Stimulated activated CD8-positive, alpha-beta memory T cell treated with anti-CD3 and anti-CD28 coated beads, Interleukin-7, amount 100 ng/mL, for 1 hour (primary cell): Measurements from ENCODE around the gene SH3BP4.

ENCODE experiments used
- DNase-seq, 2 donors: peaks; one replicate each; pipeline ENCODE4 v3.0.0-alpha.2; 2020; ENCODE audit warnings: low read depth in 2 of 2

The SH3BP4 gene

DNA sequence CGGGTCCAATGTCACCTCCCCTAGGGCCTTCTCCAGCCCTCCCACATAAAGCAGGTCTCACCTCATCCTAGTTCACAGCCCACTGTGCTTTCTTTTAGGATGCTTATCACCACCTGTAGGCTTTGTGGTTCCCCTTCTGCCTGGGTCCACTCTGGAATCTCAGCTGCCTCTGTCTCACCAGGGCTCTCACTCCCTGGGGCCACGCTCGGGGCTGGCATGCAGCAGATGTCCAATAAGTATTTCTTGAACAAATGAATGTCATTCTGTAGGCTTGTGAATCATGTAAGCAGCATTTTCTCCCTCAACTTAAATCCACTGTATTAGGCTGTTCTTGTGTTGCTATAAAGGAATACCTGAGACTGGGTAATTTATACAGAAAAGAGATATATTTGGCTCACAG is 4.3 kb upstream of the SH3BP4 start:
- DNase-seq, result no peak

DNA sequence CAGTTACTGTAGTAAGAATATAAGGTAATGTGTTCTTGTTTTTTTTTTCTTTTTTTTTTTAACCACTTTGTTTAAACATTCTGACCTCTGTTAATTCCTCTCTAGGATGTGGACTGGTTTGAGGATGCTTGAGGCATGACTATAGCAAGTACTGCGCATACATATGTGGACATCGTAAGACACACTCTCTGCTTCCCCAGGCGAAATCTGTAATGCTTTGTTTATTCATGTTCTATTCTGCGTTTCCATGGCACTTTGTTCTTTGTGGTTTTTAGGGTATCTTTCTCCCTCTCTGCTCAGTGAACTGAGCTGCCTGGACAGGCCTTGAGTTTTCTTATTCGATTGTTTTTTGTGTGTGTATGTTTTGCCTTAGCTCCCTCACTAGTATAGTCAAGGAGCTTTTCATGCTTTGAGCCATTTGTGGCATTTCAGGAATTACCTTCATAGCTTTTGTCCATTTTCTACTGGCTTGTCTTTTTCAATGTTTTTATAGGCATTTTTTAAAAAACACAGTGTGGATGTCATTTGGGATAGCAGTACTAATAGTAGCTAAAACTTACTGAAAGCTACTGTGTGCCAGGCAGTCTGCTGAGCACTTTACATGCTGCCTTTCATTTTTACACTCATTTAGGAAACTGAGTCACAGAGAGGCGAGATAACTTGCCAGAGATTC is 1.9 kb upstream of the SH3BP4 start:
- DNase-seq, result no peak

DNA sequence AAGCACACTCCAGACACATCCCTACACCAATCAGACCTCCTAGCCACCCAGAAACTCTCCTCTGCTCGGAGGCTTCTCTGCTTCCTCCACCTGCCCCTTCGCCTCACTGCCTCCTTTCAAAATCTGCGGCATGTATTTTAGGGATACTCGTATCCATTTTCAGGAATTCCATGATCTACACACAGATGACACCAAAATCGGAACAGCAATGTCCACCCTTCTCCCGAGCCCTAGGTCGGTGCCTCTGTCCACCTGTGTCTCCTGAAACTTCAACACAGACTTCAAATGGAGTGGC is 1.4 kb upstream of the SH3BP4 start:
- DNase-seq, result no peak

DNA sequence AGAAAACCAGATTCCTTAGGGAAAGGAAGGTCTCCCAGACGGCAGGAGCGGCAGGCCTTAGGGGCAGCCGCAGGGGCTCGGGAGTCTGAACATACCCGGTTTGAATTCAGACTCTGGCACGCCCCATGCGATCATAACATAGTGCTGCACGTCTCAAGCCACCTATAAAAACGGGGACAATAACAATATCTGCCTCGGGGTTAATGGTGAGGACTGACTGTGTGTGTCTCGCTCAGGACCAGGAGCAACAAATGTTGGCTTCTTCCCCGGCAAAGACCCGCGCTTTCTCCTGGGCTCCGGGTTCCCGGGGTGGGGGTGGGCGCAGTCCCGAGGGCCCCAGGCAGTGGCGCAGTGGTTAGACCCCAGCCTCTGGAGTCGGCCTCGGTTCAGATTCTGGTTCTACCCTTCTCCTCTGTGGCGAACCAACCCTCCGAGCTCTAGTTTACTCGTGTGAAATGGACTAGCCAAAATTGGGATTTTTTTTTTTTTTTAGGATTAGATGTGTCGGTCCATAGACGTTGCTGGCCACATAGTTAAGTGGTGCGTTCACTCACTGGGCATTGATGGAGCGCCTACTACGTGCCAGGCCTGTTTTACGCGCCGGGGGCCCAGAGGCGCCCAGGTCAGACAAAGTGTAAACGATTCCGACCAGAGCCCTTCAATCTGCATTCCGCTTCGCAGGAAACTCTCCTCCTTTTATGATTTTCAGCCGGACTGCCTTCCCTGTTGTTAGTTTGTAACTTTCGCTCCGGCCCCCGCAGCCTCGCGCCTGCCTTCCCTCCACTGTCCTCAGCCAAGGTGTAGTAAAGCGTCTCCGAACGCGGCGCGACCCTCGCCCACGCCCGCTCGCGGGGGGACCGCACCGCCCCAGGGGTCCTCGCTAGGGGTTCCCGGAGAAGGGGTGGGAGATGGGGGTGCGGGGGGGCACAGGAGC is 820 bp upstream of the SH3BP4 start:
- no peak for DNase-seq

DNA sequence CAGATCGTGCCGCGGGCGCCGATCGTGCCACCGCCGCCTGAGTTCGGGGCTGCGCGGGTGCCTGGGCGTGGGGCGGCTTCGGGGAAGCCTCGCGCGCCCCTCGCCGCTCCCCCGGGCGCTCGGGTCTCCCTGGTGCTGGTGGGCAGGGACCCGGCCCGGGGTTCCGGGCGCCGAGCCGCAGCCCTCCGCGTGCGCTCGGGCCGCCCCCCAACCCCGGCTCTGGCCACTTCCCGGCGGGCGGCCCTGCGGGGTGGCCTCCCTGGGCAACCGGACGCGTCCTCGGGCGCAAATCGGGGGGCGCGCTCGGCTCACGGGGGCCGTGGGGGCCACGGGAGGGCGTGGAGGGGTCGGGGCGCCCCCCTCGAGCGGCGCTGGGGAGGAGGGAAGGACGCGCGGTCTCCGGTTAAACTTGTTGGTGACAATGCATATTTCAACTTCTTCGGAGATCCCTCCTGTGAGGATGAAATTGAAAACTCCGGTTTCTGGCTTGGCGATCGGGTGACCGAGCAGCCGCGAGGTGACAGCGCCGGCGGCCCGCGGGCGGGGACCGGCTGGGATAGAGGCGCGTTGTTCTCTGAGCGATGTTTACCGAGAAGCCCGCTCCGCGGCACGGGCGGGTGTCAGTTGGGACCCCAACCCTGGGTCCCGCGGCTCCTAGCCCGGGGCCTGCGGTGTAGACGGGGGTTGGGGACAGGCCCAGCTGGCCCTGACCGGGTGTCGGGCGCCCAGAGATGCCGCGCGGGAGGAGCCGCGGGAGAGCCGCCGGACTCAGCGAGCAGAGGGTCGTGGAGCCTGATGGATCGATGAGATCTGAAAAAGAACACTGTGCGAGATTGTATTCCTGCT is 676 bp downstream of the SH3BP4 start:
- no peak for DNase-seq

DNA sequence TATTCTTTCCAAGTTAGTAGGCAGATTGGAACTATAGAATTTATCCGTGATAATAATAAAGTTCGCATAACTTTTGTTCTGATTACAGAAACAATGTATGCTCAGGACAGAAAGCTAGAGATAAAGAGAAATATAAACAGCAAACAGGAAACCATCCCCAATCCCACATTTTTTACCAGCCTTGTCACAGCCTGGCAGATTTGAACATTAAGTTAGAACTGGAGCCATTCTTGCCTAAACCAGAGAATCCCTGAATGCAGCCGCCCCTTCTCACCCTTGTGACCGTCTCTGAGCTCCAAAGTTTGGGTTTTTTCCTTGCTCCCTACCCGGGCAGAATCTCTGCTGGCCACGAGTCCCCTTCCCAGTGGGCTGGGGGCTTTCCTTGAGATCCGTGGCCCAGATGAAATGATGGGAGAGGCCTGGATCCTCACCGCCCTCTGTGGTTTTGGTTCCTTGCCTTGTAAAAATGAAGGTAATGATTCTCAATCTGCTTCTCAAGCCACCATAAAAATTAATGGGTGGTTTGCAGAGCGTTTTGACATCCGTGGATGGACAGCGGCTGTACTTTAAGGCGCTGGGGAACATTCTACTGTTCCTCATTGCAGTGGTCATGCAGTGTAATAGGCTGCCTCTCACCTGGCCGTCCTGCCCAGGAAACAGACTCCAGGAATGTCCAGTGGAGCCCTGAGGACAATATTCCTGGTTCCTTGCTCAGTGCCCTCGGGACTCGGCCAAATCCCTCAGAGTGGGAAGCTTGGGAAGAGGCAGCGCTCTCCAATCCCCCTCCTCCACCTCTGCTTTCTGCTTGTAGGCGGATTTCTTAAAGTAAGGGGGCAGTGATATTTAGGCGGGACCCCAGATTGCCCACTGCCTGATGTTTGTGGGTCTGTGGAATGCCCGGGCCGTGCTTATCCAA is 1.6 kb downstream of the SH3BP4 start:
- DNase-seq, result no peak

DNA sequence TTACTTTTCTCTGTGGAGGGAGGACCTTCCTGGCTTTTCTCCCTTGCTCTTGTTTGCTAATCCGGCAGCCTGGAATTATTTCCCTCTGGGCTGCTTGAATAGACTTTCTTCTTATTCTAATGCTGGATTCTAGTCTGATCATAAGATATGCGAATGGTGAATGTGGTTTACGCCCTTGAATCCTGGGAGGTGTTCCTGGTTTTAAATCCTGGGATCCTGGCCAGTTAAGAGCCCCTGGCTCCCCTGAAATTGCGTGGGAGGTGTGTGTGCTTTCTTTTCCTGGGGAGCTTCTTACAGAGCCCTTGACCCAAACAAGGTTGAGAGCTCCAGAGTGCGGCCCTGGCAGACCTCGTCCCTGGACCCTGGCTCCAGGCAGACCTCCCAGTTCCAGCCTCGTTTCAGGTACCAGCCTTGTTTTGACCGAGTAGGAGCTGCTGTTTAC is 2.8 kb downstream of the SH3BP4 start:
- no peak for DNase-seq

DNA sequence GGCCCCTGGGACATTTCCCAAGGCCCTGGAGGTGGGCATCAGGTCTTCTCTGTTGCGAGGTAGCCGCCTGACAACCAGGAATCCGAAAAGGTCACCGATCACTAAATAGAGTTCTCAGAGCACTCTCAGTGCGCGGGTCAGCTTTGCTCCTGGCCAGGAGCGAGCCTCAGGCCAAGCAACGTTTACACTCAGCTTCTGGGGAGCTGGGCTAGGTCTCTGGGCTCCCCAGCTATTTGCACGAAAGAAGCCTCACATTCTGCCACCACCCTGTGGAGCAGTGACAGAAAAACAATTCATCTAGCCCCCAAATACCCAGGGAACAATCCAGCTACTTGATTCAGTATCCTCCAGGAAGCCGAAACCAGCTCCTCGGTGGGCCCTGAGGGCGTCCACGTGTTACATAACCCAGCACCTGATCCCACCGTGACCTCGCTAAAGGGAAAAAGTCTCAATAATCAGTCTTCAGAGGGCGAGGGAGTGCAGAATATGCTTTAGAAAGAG is 3.3 kb downstream of the SH3BP4 start:
- DNase-seq, result no peak

DNA sequence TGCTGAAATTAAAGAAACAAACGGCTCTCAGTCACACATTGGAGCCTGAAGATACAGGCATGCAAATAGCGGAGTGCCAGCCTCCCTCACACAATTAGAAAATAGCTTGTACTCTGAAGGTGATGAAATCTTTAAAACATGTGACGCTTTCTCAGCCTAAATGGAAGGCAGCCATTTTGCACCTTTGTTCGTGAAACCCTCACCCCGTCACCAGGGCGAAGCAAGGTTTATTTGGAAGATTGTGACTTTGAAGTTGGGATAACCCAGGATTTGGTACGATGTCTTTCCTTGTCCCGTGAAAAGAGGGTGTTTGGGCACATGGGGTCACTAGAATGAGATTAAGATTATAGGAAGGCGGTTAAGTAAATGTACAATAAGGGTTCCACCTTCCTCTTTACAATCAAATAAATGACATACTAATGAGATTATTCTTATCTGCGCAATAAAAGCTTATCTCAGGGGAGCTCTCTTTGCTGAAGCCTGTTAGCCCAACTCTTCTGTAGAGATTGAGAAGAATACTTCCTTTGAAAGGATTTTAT is 4.2 kb downstream of the SH3BP4 start:
- no peak for DNase-seq

DNA sequence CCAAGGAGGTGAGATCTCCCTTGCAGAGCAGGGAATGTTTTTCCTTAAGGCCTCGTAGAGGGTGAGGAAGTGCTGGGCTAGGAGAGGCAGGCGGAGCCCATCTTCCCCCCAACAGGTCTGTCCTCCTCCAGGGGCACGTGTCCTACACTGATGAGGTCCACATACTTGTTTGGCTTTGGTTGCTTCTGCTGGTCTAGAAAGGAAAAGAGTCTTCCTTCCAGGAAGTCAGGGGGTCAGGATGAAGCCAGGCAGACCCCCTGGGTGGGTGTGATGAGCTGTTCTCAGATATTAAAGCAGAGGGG is 6.0 kb downstream of the SH3BP4 start:
- DNase-seq, result no peak

DNA sequence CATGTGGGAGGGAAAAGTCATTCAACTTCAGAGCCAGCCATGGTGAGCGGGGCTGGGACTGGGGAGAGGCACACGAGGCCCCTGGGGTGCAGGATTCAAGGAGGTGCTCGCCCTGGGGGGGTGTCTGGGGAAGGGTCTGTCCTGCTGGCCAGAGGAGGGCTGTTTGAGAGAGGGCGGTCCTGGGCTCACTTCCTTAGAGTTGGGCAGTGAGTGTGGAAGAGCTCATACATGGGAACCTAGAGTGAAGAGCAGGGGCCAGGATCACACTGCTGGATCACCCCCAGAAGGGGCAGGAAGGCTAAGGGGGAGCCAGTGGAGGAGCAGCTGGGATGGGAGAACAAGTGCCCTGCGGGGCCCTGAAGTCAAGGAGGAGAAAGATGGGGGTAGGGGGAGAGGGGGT is 6.5 kb downstream of the SH3BP4 start:
- no peak for DNase-seq

DNA sequence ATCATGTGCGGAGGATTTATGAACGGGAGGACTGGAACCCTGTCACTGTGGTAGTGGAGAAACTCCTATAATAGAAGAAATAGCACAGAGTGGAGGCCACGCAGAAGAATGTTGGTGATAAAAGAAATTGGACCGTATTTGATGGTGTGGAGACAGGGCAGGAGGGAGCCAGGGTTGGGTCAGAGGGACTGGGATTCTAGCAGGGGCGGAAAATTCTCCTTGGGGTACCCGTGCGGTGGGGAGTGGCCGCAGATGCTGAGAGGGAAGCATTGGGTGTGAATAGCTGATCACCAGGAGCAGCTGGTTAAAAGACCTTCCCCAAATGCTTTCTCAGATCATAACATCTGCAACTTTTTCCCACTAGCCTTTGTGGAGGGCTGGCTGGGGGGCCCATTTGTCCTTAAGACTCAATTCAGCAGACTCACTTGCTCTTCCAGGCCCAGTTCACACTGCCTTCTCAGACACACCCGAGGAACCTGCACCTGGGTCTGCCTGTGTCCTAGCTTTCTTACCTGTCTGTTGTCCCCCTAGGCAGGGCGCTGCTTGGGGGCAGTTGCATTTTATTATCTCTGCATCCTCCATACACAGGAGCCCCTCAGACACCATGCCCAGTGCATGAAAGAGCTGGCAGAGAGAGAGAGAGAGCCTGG is 7.1 kb downstream of the SH3BP4 start:
- no peak for DNase-seq

DNA sequence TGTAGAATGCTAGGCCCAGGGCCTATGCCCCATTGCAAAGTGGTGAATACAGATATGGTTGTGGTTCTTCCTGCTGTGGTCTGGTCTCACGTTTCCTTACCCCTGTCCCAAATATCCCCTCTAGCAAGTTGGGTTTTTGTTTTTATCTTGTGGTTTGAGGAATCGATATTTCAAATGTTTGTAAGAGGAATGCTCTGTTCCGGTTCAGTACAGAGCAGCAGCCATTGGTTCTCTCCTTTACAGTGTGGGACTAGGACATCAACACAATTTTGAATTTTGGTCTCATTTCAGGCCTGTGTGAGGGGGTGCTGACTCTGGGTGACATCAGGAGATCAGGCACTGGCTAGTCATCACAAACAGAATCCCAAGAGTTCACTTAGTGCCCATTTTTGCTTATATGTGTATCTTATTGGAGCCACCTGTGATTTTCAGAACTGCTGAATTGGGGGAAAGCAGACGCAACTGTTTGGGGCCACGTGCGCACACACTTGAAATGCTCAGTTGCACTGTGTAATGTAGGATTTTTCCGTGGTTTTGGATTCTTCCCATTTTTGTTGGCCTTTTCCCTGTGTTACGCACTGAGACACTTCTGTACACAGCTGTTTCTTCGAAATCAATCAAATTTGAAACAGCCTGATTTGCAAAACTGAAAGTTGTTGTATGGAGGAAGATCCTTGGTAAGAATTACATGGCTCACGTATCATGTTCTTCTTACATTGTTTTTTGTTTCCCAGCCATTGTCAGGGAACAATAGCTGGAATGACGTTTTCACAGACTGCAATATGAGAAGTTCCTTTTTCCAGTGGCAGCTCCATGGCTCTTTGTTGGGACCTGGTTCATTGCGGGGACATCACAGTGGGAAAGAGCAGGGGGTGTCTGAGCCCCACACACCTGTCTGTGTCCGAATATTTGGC is 8.6 kb downstream of the SH3BP4 start:
- no peak for DNase-seq

DNA sequence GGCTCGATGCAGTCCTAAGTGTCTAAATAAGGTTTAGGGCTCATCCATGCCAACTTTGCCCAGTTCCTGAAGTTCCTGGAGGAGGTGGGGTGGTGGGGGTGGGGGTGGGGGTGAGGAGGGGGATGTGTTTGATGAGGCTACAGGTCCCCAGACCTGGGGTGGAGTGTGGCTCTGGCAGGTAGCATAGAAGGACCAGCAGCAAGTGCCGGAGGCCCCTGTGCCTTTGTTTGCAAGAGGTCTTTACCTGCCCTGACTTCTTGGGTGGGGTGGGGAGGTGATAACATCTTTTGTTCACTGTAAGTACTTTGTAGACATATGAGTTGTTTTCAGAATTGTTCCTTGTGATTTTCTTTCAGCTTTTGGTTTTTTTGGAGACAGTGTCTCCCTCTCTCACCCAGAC is 10.0 kb downstream of the SH3BP4 start:
- DNase-seq, result no peak

DNA sequence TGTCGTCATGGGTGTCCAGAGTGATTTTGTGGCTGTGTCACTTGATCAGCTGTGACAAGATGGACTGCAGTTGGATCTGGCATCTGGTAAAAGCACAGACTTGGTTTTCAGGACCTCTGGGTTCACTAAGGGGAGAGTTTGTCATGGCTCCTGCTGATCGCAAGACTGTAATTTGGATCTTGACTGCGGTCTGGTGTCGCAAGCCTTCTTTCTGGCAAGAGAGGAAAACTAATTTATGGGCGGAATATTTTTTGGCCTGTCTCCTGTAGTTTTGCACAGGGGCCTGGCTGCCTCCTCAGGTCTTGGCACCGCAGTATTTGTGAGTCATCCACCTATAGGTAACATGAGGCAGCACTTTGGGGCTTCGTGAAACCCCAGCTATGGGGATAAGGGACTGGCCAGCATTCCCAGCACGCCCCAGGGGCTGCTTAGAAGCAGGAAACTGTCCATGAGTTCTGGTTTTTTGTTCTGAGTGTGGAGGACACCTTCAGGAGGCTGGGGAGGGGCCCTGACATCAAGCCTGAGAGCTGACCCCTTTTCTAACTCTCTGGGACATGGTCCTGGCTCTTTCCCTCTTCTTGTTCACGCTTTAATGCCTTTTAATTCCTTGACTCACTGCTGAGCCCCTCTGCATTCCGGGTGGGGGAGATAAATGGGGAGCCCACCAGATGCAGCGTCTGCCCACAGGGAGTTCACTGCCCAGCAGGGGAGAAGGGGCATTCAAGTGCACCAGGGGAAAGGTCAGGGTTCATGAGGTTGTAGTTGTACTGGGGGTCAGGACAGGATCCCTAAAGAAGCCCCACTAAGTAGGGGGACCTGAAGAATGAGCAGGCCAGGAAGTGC is 12.2 kb downstream of the SH3BP4 start:
- DNase-seq, result no peak

DNA sequence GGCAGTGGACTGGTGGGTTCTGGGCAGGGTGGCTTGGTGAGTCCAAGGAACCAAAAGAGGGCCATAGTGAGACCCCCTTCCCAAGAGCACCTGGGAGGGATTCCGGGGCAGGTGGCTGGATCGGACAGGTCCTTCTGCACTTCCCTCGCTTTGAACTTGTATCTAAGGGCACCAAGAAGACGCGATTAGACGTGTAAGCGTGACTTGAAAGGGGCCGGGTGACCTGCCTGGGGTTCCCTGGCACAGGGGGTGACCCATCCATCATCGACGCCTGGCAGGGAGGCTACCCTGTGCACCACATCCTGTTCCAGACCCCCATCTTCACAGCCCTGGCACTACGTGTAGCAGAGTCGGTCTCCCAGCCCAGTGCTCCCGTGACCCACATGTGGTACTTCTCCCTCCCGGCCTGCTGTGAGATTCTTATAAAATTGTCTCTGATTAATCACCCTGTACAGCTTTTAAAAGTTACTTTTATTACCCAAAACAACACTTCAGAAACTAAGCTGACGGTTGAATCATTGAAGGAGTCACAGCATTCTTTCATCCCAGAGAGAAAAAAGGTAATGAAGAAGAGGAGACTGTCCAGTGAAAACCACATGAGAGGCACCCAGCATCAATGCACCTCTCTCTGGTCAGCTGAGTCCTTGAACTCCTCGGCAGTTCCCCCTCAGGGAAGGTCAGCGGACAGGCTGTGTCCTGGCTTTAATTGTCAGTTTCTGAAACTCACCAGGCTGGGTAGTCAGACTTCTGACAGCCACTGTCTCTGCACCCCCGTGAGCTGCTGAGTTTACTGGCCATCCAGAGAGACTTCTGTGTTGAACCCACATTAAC is 13.0 kb downstream of the SH3BP4 start:
- no peak for DNase-seq

DNA sequence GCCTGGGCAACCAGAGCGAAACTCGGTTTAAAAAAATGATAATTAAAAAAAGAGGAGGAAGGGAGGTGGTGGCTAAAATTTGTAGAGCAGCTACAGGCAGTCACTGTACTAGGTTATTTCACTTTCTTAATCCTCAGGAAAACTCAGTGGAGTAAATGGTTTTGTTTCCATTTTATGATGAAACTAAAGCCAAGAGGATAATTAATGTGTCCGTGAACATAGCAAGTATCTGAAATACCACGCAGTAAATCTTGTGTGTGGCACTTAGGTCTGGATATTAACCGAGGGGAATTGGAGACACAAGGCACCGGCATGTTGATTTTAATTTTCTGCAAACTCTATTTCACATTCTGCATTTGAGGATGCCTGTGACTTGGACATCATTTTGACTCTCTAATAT is 14.5 kb downstream of the SH3BP4 start:
- DNase-seq, result no peak
